ENCODE data around the gene NUMBL.

Gene NUMBL

DNA sequence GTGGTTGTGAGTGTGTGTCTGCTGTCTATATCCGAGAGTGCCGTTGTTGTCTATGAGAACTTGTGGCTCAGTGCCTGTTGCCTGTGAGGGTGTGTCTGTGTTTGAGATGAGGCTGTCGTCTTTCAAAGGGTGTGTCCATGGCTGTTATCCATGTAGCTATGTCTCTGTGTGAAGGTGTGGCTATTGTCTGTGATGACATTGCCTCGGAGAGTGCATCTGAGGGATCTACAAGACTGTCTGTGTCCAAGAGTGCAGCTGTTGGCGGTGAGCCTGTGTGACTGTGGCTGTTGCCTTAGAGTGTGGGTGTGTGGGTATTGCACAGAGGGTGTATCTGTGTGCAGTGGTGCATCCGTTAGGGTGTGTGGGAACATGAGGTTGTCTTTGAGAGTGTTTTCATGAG is 4.9 kb downstream of the NUMBL start:
- 90% methylated on average over 3 of the region's 6 CpGs for WGBS (ENCODE audit: insufficient coverage)
- no peak overlapping the region for H3K4me3 ChIP-seq (ENCODE audit: control insufficient read depth in 1 of 7, extremely low read depth in 1 of 7, insufficient read depth in 4 of 7, low read depth in 2 of 7, low read length in 6 of 7)
- peaks cover 0 to 15% (median 9%) of the 10 kb centered on the region in 4 experiments for H3K4me1 ChIP-seq (ENCODE audit: control extremely low read depth in 1 of 4, control insufficient read depth in 4 of 4, insufficient read depth in 4 of 4, low read length in 3 of 4)
- no peak for DNase-seq
- H3K9me3 ChIP-seq (ENCODE audit: control extremely low read depth in 1 of 5, control insufficient read depth in 4 of 5, insufficient read depth in 2 of 5, low read depth in 1 of 5, low read length in 4 of 5): no peaks in the 10 kb centered on the region
- POLR2A ChIA-PET: interaction anchor here (0.6 kb wide), 1 partner anchor 23 kb away, joined by 3 read pairs; no protein-coding TSS in a partner anchor
- H3K27me3 ChIP-seq (replicated peaks in 2 of 5; ENCODE audit: control insufficient read depth in 4 of 5, insufficient read depth in 5 of 5, low read length in 4 of 5): no peaks in the 10 kb centered on the region
- CTCF ChIA-PET: no interaction called here
- peaks cover 0 to 38% (median 17%) of the 10 kb centered on the region in 4 experiments for H3K36me3 ChIP-seq (ENCODE audit: control insufficient read depth in 4 of 4, insufficient read depth in 4 of 4, low read length in 3 of 4)
- no peak overlapping the region for H3K27ac ChIP-seq (ENCODE audit: insufficient read depth in 1 of 2, low read depth in 1 of 2, low read length in 2 of 2, poor library complexity in 1 of 2, severe bottlenecking in 2 of 2)

GRCh38 chr19:40685016-40685526 is 5.4 kb downstream of the NUMBL start:
- peaks cover 0 to 40% (median 18%) of the 10 kb centered on the region in 4 experiments for H3K36me3 ChIP-seq (ENCODE audit: control insufficient read depth in 4 of 4, insufficient read depth in 4 of 4, low read length in 3 of 4)
- WGBS (ENCODE audit: insufficient coverage): 89% methylated on average over 3 of the region's 3 CpGs
- H3K4me1 ChIP-seq (ENCODE audit: control extremely low read depth in 1 of 4, control insufficient read depth in 4 of 4, insufficient read depth in 4 of 4, low read length in 3 of 4): peaks cover 0 to 13% (median 7%) of the 10 kb centered on the region in 4 experiments
- no peak overlapping the region for H3K4me3 ChIP-seq (ENCODE audit: control insufficient read depth in 1 of 7, extremely low read depth in 1 of 7, insufficient read depth in 4 of 7, low read depth in 2 of 7, low read length in 6 of 7)
- no peak overlapping the region for H3K27ac ChIP-seq (ENCODE audit: insufficient read depth in 1 of 2, low read depth in 1 of 2, low read length in 2 of 2, poor library complexity in 1 of 2, severe bottlenecking in 2 of 2)
- DNase-seq: no peak
- ChIA-PET CTCF (no interaction called here), POLR2A (interaction anchor here (0.6 kb wide), 1 partner anchor 23 kb away, joined by 3 read pairs; no protein-coding TSS in a partner anchor)
- no peaks in the 10 kb centered on the region for H3K9me3 ChIP-seq (ENCODE audit: control extremely low read depth in 1 of 5, control insufficient read depth in 4 of 5, insufficient read depth in 2 of 5, low read depth in 1 of 5, low read length in 4 of 5)
- H3K27me3 ChIP-seq (replicated peaks in 2 of 5; ENCODE audit: control insufficient read depth in 4 of 5, insufficient read depth in 5 of 5, low read length in 4 of 5): no peaks in the 10 kb centered on the region

DNA sequence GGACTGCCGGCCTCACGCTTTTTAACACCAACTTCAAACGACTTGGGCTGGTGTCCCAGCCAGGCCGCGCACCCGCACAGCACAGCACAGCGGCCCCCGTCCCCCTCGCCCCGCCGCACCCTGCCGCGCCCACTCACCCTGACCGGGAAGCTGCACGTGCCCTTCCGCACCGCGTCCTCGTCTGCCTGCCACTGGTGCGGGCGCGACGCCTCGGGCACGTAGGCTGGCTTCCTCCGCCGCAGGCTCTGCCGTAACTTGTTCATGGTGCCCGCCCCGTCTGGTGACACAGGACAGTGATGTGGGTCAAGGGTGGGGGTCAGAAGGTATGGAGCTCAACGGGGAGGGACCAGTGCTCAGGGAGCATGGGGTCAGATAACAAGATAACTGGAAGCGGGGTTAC is 6.2 kb downstream of the NUMBL start:
- no peak overlapping the region for H3K27ac ChIP-seq (ENCODE audit: insufficient read depth in 1 of 2, low read depth in 1 of 2, low read length in 2 of 2, poor library complexity in 1 of 2, severe bottlenecking in 2 of 2)
- peaks cover 0 to 42% (median 19%) of the 10 kb centered on the region in 4 experiments for H3K36me3 ChIP-seq (ENCODE audit: control insufficient read depth in 4 of 4, insufficient read depth in 4 of 4, low read length in 3 of 4)
- CTCF ChIA-PET: interaction anchor here (1.2 kb wide), 1 partner anchor 32 kb away, joined by 4 read pairs; the partner anchor contains the start of genes COQ8B and ITPKC
- 98% methylated on average over 31 of the region's 32 CpGs for WGBS (ENCODE audit: insufficient coverage)
- H3K27me3 ChIP-seq (replicated peaks in 2 of 5; ENCODE audit: control insufficient read depth in 4 of 5, insufficient read depth in 5 of 5, low read length in 4 of 5): no peaks in the 10 kb centered on the region
- H3K4me3 ChIP-seq (ENCODE audit: control insufficient read depth in 1 of 7, extremely low read depth in 1 of 7, insufficient read depth in 4 of 7, low read depth in 2 of 7, low read length in 6 of 7): no peak overlapping the region
- DNase-seq: no peak
- H3K4me1 ChIP-seq (ENCODE audit: control extremely low read depth in 1 of 4, control insufficient read depth in 4 of 4, insufficient read depth in 4 of 4, low read length in 3 of 4): peaks cover 0 to 5% (median under 1%) of the 10 kb centered on the region in 4 experiments
- POLR2A ChIA-PET: no interaction called here
- H3K9me3 ChIP-seq (ENCODE audit: control extremely low read depth in 1 of 5, control insufficient read depth in 4 of 5, insufficient read depth in 2 of 5, low read depth in 1 of 5, low read length in 4 of 5): no peaks in the 10 kb centered on the region

DNA sequence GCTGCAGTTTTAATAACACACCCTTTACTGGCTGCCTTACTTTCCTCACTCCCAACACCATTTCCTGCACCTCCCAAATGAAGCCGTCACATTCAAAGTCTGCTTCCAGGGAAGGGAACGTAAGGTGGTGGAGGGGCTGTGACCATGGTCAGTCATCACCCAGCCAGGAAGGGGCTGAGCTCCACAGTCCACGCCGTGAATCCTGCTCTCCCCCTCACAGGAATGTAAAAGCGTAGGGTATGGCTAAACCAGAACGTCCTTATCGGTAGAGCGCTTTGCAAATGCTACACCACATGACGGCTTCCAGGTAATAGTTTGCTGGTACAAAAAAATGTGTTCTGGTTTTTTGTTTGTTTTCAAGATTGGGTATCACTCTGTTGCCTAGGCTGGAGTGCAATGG is 7.0 kb downstream of the NUMBL start:
- DNase-seq: no peak
- Histone ChIP-seq H3K27ac (ENCODE audit: insufficient read depth in 1 of 2, low read depth in 1 of 2, low read length in 2 of 2, poor library complexity in 1 of 2, severe bottlenecking in 2 of 2) (no peak overlapping the region), H3K27me3 (replicated peaks in 2 of 5; ENCODE audit: control insufficient read depth in 4 of 5, insufficient read depth in 5 of 5, low read length in 4 of 5) (no peaks in the 10 kb centered on the region), H3K9me3 (ENCODE audit: control extremely low read depth in 1 of 5, control insufficient read depth in 4 of 5, insufficient read depth in 2 of 5, low read depth in 1 of 5, low read length in 4 of 5) (no peaks in the 10 kb centered on the region), H3K4me3 (ENCODE audit: control insufficient read depth in 1 of 7, extremely low read depth in 1 of 7, insufficient read depth in 4 of 7, low read depth in 2 of 7, low read length in 6 of 7) (no peak overlapping the region), H3K36me3 (ENCODE audit: control insufficient read depth in 4 of 4, insufficient read depth in 4 of 4, low read length in 3 of 4) (peaks cover 0 to 49% (median 22%) of the 10 kb centered on the region in 4 experiments), H3K4me1 (ENCODE audit: control extremely low read depth in 1 of 4, control insufficient read depth in 4 of 4, insufficient read depth in 4 of 4, low read length in 3 of 4) (no peaks in the 10 kb centered on the region)
- WGBS (ENCODE audit: insufficient coverage): 97% methylated on average over 9 of the region's 9 CpGs
- ChIA-PET CTCF (interaction anchor here (1.2 kb wide), 1 partner anchor 33 kb away, joined by 4 read pairs; the partner anchor contains the start of genes COQ8B and ITPKC), POLR2A (no interaction called here)

DNA sequence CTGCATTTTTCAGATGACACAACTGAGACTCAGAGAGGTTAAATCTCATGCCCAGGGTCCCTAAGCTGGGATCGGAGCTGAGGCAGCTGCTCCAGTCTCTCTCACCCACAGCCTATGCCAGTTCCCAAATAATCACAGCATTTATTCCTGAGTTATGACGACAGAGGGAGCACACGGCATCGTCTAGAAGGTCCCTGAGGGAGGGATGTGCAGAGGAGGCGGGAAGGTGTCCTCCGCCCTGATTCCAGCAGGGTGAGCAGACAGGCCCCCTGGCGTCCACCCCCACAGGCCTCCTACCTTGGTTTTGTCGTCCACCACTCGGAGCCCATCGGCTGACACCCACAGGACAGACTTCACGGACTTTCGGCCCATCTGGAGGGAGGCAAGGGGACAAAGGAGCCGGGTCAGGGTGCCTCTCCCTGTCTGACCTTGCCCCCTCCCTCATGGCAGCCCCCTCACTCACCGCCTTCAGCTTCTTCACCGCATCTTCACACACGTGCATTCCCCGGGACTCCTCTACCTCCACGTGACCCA is 8.0 kb downstream of the NUMBL start:
- Histone ChIP-seq H3K27ac (ENCODE audit: insufficient read depth in 1 of 2, low read depth in 1 of 2, low read length in 2 of 2, poor library complexity in 1 of 2, severe bottlenecking in 2 of 2) (no peak overlapping the region), H3K9me3 (ENCODE audit: control extremely low read depth in 1 of 5, control insufficient read depth in 4 of 5, insufficient read depth in 2 of 5, low read depth in 1 of 5, low read length in 4 of 5) (no peaks in the 10 kb centered on the region), H3K4me3 (ENCODE audit: control insufficient read depth in 1 of 7, extremely low read depth in 1 of 7, insufficient read depth in 4 of 7, low read depth in 2 of 7, low read length in 6 of 7) (no peak overlapping the region), H3K27me3 (replicated peaks in 2 of 5; ENCODE audit: control insufficient read depth in 4 of 5, insufficient read depth in 5 of 5, low read length in 4 of 5) (no peaks in the 10 kb centered on the region), H3K4me1 (ENCODE audit: control extremely low read depth in 1 of 4, control insufficient read depth in 4 of 4, insufficient read depth in 4 of 4, low read length in 3 of 4) (no peaks in the 10 kb centered on the region), H3K36me3 (ENCODE audit: control insufficient read depth in 4 of 4, insufficient read depth in 4 of 4, low read length in 3 of 4) (peaks cover 0 to 58% (median 24%) of the 10 kb centered on the region in 4 experiments)
- ChIA-PET CTCF (no interaction called here), POLR2A (no interaction called here)
- DNase-seq: no peak
- 96% methylated on average over 12 of the region's 18 CpGs for WGBS (ENCODE audit: insufficient coverage)

- CTCF ChIA-PET: interaction anchor here (1.1 kb wide), 1 partner anchor 567 kb away, joined by 3 read pairs; no protein-coding TSS in a partner anchor
- Histone ChIP-seq H3K27ac (ENCODE audit: insufficient read depth in 1 of 2, low read depth in 1 of 2, low read length in 2 of 2, poor library complexity in 1 of 2, severe bottlenecking in 2 of 2) (no peak overlapping the region), H3K36me3 (ENCODE audit: control insufficient read depth in 4 of 4, insufficient read depth in 4 of 4, low read length in 3 of 4) (peaks cover 0 to 66% (median 25%) of the 10 kb centered on the region in 4 experiments), H3K9me3 (ENCODE audit: control extremely low read depth in 1 of 5, control insufficient read depth in 4 of 5, insufficient read depth in 2 of 5, low read depth in 1 of 5, low read length in 4 of 5) (no peaks in the 10 kb centered on the region), H3K4me1 (ENCODE audit: control extremely low read depth in 1 of 4, control insufficient read depth in 4 of 4, insufficient read depth in 4 of 4, low read length in 3 of 4) (no peaks in the 10 kb centered on the region), H3K4me3 (ENCODE audit: control insufficient read depth in 1 of 7, extremely low read depth in 1 of 7, insufficient read depth in 4 of 7, low read depth in 2 of 7, low read length in 6 of 7) (no peak overlapping the region), H3K27me3 (replicated peaks in 2 of 5; ENCODE audit: control insufficient read depth in 4 of 5, insufficient read depth in 5 of 5, low read length in 4 of 5) (no peaks in the 10 kb centered on the region)
- no peak for DNase-seq
- WGBS (ENCODE audit: insufficient coverage): 91% methylated on average over 4 of the region's 4 CpGs
- POLR2A ChIA-PET: no interaction called here
Measured at GRCh38 chr19:40681039-40681438, 9.4 kb downstream of the NUMBL start.

- ChIA-PET CTCF (no interaction called here), POLR2A (no interaction called here)
- no peak for DNase-seq
- no peaks in the 10 kb centered on the region for H3K9me3 ChIP-seq (ENCODE audit: control extremely low read depth in 1 of 5, control insufficient read depth in 4 of 5, insufficient read depth in 2 of 5, low read depth in 1 of 5, low read length in 4 of 5)
- peaks cover 0 to 4% (median 0%) of the 10 kb centered on the region in 4 experiments for H3K4me1 ChIP-seq (ENCODE audit: control extremely low read depth in 1 of 4, control insufficient read depth in 4 of 4, insufficient read depth in 4 of 4, low read length in 3 of 4)
- no peaks in the 10 kb centered on the region for H3K27me3 ChIP-seq (replicated peaks in 2 of 5; ENCODE audit: control insufficient read depth in 4 of 5, insufficient read depth in 5 of 5, low read length in 4 of 5)
- no peak overlapping the region for H3K27ac ChIP-seq (ENCODE audit: insufficient read depth in 1 of 2, low read depth in 1 of 2, low read length in 2 of 2, poor library complexity in 1 of 2, severe bottlenecking in 2 of 2)
- H3K4me3 ChIP-seq (ENCODE audit: control insufficient read depth in 1 of 7, extremely low read depth in 1 of 7, insufficient read depth in 4 of 7, low read depth in 2 of 7, low read length in 6 of 7): no peak overlapping the region
- H3K36me3 ChIP-seq (ENCODE audit: control insufficient read depth in 4 of 4, insufficient read depth in 4 of 4, low read length in 3 of 4): peaks cover 0 to 68% (median 38%) of the 10 kb centered on the region in 4 experiments
- WGBS (ENCODE audit: insufficient coverage): 98% methylated on average over 22 of the region's 23 CpGs
Measured at GRCh38 chr19:40677156-40677555, 13.3 kb downstream of the NUMBL start.
